Sigmoid colon (tissue), 7 donors: ENCODE data around the gene GRHL1. TPM values are rescaled to one million over a fixed set of nuclear protein-coding genes. Genes with fewer than 3 reads are reported as not detected.

ENCODE experiments used
- DNase-seq: peaks from one replicate; pipeline ENCODE4 v3.0.0-alpha.2; 2019
- H3K27ac ChIP-seq, 4 donors: fragments of 200-600 bp; sonication (generic); one replicate each; pipeline ENCODE4 v1.5.1; 2016 to 2019; ENCODE audit warnings: mild to moderate bottlenecking in 1 of 4
- H3K27me3 ChIP-seq, 3 donors: fragments of 200-600 bp; sonication (generic); one replicate each; pipeline ENCODE4 v1.5.1; 2019; ENCODE audit warnings: mild to moderate bottlenecking in 1 of 3
- H3K36me3 ChIP-seq, 4 donors: fragments of 200-600 bp; sonication (generic); one replicate each; pipeline ENCODE4 v1.5.1; 2016 to 2019
- H3K4me1 ChIP-seq, 4 donors: fragments of 200-600 bp; sonication (generic); one replicate each; pipeline ENCODE4 v1.5.1; 2017 to 2019
- H3K4me3 ChIP-seq, 4 donors: fragments of 200-600 bp; sonication (generic); one replicate each; pipeline ENCODE4 v1.5.1; 2017 to 2019; ENCODE audit warnings: mild to moderate bottlenecking in 2 of 4, moderate library complexity in 1 of 4
- H3K9me3 ChIP-seq, 4 donors: fragments of 200-600 bp in 3 of 4; sonication (generic) in 3 of 4; one replicate each; pipeline versions ENCODE4 v1.5.1 to v1.6.1; 2013 to 2019
- EP300 ChIP-seq, 4 donors: sonication (generic); formaldehyde crosslinking; IDR thresholded peaks; one replicate each; pipeline ENCODE4 v1.6.1; 2017; ENCODE audit warnings: antibody characterized with exemption in 4 of 4
- POLR2A ChIP-seq, 2 donors: fragments of 450-650 bp; IDR thresholded peaks; one replicate each; pipeline ENCODE4 v1.6.1; 2016; ENCODE audit warnings: antibody characterized with exemption in 2 of 2, mild to moderate bottlenecking in 2 of 2, moderate library complexity in 2 of 2
- POLR2AphosphoS5 ChIP-seq, 4 donors: sonication (generic); formaldehyde crosslinking; IDR thresholded peaks; one replicate each; pipeline ENCODE4 v1.6.1; 2017; ENCODE audit warnings: antibody characterized with exemption in 4 of 4
- WGBS, 2 donors: extraction: QIAGEN DNeasy Blood & Tissue Kit; methylation state at CpG; one replicate each; pipeline ENCODE4 v1.1.7; 2013; 5-methylcytosine and 5-hydroxymethylcytosine counted together
- intact Hi-C: fragments of 100-400 bp; cut with DNase I; formaldehyde crosslinking; loops from one replicate; pipeline ENCODE4 v1.15.1; 2023
- polyA plus RNA-seq, 3 donors: library from polyadenylated mRNA; stranded (reverse); fragments of 200-250 nt; gene quantifications; one replicate each; pipeline ENCODE4 v1.2.3, GENCODE V29; 2013
- total RNA-seq, 4 donors: library from RNA; depleted of rRNA; stranded (reverse); fragments of >200 nt; gene quantifications; one replicate each; pipeline ENCODE4 v1.1.0, GENCODE V29; 2016
- TF ChIP-seq, protein P1 (sequence below), 4 experiments: fragments of 450-650 bp in 3 of 4; fragments of 200-600 bp in 1 of 4; IDR thresholded peaks; one replicate each; pipeline ENCODE4 v1.5.1; 2016 to 2019; ENCODE audit warnings: antibody characterized with exemption in 4 of 4, mild to moderate bottlenecking in 3 of 4, moderate library complexity in 2 of 4
- donor health status: healthy with polysubstance abuse.
- donor health status: Bipolar disorder and iron deficiency.
- donor health status: healthy.

The GRHL1 gene
- total and polyA plus RNA-seq, 7 donors, result under 0.01 to 4.2 (median 1.4) TPM

GRCh38 chr2:9992427-9993187 is 41.1 kb downstream of the GRHL1 start:
- no peak for DNase-seq
- Histone ChIP-seq H3K27me3 (no peaks in the 10 kb centered on the region), H3K4me3 (no peak overlapping the region), H3K36me3 (no peaks in the 10 kb centered on the region), H3K27ac (no peak overlapping the region), H3K4me1 (peaks cover 0 to 19% (median 0%) of the 10 kb centered on the region in 4 donors), H3K9me3 (no peaks in the 10 kb centered on the region)
- 87 to 88% methylated on average over 9 of the region's 9 CpGs for WGBS, 2 donors
- intact Hi-C loops, result no loop called here
- TF ChIP-seq EP300 (IDR thresholded peaks at IDR 0.05), result no peak
- TF ChIP-seq, protein P1, sequence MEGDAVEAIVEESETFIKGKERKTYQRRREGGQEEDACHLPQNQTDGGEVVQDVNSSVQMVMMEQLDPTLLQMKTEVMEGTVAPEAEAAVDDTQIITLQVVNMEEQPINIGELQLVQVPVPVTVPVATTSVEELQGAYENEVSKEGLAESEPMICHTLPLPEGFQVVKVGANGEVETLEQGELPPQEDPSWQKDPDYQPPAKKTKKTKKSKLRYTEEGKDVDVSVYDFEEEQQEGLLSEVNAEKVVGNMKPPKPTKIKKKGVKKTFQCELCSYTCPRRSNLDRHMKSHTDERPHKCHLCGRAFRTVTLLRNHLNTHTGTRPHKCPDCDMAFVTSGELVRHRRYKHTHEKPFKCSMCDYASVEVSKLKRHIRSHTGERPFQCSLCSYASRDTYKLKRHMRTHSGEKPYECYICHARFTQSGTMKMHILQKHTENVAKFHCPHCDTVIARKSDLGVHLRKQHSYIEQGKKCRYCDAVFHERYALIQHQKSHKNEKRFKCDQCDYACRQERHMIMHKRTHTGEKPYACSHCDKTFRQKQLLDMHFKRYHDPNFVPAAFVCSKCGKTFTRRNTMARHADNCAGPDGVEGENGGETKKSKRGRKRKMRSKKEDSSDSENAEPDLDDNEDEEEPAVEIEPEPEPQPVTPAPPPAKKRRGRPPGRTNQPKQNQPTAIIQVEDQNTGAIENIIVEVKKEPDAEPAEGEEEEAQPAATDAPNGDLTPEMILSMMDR (IDR thresholded peaks at IDR 0.05), result no peak

GRCh38 chr2:9993488-9994165 is 42.1 kb downstream of the GRHL1 start:
- peak overlapping the region in 1 of 4 donors; percentile 25 for H3K27ac ChIP-seq
- H3K9me3 ChIP-seq, result no peaks in the 10 kb centered on the region
- intact Hi-C loops, result no loop called here
- H3K4me3 ChIP-seq, result no peak overlapping the region
- peaks cover 0 to 19% (median 0%) of the 10 kb centered on the region in 4 donors for H3K4me1 ChIP-seq
- no peaks in the 10 kb centered on the region for H3K27me3 ChIP-seq
- DNase-seq, result peak; percentile 65
- TF ChIP-seq EP300 (IDR thresholded peaks at IDR 0.05), result no peak
- WGBS, 2 donors, result 68 to 77% methylated on average over 6 of the region's 6 CpGs
- H3K36me3 ChIP-seq, result no peaks in the 10 kb centered on the region

GRCh38 chr2:9994462-9994861 is 43.0 kb downstream of the GRHL1 start:
- 96% methylated on average over 11 of the region's 11 CpGs for WGBS, 2 donors
- intact Hi-C loops, result no loop called here
- H3K36me3 ChIP-seq, result no peaks in the 10 kb centered on the region

GRCh38 chr2:9995059-9995458 is 43.6 kb downstream of the GRHL1 start:
- H3K4me3 ChIP-seq, result no peak overlapping the region
- H3K4me1 ChIP-seq, result peaks cover 0 to 19% (median 0%) of the 10 kb centered on the region in 4 donors
- no peaks in the 10 kb centered on the region for H3K27me3 ChIP-seq
- no peak overlapping the region for H3K27ac ChIP-seq
- 89 to 96% methylated on average over 5 of the region's 5 CpGs for WGBS, 2 donors
- no peaks in the 10 kb centered on the region for H3K9me3 ChIP-seq
- H3K36me3 ChIP-seq, result no peaks in the 10 kb centered on the region
- TF ChIP-seq EP300 (IDR thresholded peaks at IDR 0.05), result no peak
- TF ChIP-seq, protein P1 (IDR thresholded peaks at IDR 0.05), result no peak
- TF ChIP-seq POLR2AphosphoS5 (IDR thresholded peaks at IDR 0.05), result no peak
- TF ChIP-seq POLR2A (IDR thresholded peaks at IDR 0.05), result no peak
- no peak for DNase-seq
- intact Hi-C loops, result no loop called here

More at GRCh38 chr2:9994462-9994861, 43.0 kb downstream of the GRHL1 start:
- TF ChIP-seq, protein P1 (IDR thresholded peaks at IDR 0.05), result no peak
- no peak for TF ChIP-seq POLR2AphosphoS5 (IDR thresholded peaks at IDR 0.05)
- TF ChIP-seq POLR2A (IDR thresholded peaks at IDR 0.05), result no peak
- no peak for TF ChIP-seq EP300 (IDR thresholded peaks at IDR 0.05)
- H3K4me3 ChIP-seq, result no peak overlapping the region
- H3K27ac ChIP-seq, result no peak overlapping the region
- DNase-seq, result peak; percentile 29
- no peaks in the 10 kb centered on the region for H3K9me3 ChIP-seq
- peaks cover 0 to 19% (median 0%) of the 10 kb centered on the region in 4 donors for H3K4me1 ChIP-seq
- H3K27me3 ChIP-seq, result no peaks in the 10 kb centered on the region

DNA sequence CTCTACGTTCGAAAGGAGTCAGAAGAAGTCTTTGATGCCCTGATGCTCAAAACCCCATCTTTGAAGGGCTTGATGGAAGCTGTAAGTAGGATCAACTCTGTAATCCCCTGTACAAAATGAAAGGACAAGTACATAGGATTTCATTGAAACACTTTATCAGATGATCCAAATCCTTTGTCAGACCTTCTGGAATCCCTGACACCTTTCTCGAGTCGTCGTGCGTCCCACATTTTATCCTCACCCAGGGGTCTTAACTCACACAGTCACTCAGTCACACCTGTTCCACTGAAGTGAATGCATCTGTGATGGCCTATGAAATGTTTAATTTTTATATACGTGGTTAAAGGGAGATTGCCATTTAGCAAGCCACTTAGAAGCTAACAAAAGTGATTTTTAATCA is 44.8 kb downstream of the GRHL1 start:
- DNase-seq, result no peak
- intact Hi-C loops, result no loop called here
- Histone ChIP-seq H3K4me1 (peaks cover 0 to 16% (median 0%) of the 10 kb centered on the region in 4 donors), H3K27ac (peak overlapping the region in 1 of 4 donors; percentile 1), H3K9me3 (no peaks in the 10 kb centered on the region), H3K36me3 (no peaks in the 10 kb centered on the region), H3K27me3 (no peaks in the 10 kb centered on the region), H3K4me3 (no peak overlapping the region)
- 94 to 96% methylated on average over 7 of the region's 7 CpGs for WGBS, 2 donors
- TF ChIP-seq POLR2AphosphoS5 (IDR thresholded peaks at IDR 0.05), result no peak
- no peak for TF ChIP-seq EP300 (IDR thresholded peaks at IDR 0.05)
- TF ChIP-seq, protein P1 (IDR thresholded peaks at IDR 0.05), result no peak
- no peak for TF ChIP-seq POLR2A (IDR thresholded peaks at IDR 0.05)
